GM12874 (cell line): ENCODE data around the gene YPEL3.

Experiments
- TF ChIP-seq, protein P1 (sequence below): IDR thresholded peaks from 2 replicates; pipeline ENCODE4 v1.5.1; 2011; ENCODE audit warnings: low read depth, mild to moderate bottlenecking, control low read depth, low read length, moderate library complexity; ENCODE audit not compliant: insufficient read depth

Gene YPEL3

DNA sequence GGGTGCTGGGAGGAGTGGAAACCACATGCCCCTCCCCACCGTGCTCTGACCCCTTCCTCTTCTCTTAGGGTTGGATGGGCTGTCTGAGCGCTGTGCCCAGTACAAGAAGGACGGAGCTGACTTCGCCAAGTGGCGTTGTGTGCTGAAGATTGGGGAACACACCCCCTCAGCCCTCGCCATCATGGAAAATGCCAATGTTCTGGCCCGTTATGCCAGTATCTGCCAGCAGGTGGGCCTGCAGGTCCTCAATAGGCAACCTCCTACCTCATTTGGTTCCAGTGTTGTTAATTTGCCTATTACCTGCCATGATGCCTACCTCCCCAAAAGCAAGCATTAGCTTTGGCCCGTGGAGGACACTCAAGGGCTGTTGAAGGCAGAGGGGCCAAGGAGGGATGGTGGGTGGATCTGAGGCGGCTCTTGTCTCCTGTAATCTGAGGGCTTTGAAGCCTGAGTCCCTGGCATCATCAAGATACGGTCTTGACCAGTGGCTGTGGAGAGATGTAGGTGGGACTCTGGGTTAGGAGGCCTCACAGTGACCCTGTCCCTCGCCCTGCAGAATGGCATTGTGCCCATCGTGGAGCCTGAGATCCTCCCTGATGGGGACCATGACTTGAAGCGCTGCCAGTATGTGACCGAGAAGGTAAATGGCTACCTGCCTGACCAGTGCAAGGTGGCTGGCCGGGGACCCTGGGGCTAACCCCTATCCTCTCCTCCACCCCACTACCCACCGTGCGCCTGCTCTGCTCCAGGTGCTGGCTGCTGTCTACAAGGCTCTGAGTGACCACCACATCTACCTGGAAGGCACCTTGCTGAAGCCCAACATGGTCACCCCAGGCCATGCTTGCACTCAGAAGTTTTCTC lies 27.0 kb downstream of the YPEL3 start:
- TF ChIP-seq, protein P1, sequence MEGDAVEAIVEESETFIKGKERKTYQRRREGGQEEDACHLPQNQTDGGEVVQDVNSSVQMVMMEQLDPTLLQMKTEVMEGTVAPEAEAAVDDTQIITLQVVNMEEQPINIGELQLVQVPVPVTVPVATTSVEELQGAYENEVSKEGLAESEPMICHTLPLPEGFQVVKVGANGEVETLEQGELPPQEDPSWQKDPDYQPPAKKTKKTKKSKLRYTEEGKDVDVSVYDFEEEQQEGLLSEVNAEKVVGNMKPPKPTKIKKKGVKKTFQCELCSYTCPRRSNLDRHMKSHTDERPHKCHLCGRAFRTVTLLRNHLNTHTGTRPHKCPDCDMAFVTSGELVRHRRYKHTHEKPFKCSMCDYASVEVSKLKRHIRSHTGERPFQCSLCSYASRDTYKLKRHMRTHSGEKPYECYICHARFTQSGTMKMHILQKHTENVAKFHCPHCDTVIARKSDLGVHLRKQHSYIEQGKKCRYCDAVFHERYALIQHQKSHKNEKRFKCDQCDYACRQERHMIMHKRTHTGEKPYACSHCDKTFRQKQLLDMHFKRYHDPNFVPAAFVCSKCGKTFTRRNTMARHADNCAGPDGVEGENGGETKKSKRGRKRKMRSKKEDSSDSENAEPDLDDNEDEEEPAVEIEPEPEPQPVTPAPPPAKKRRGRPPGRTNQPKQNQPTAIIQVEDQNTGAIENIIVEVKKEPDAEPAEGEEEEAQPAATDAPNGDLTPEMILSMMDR, result peak; percentile 54

DNA sequence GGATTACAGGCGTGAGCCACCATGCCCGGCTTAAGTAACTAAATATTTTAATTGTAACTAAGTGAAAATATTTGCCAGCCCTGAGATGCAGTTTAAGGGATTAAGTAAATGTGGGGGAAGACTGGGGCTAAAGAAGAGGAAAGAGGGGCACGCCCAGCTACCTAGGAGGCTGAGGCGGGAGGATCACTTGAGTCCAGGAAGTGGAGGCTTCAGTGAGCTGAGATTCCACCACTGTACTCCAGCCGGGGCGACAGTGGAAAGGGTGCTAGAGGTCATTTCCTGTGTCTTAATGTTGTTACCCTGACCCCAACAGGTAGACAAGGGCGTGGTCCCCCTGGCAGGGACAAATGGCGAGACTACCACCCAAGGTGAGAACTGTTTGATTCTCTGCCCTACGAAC lies 27.7 kb downstream of the YPEL3 start:
- TF ChIP-seq, protein P1, result no peak

DNA sequence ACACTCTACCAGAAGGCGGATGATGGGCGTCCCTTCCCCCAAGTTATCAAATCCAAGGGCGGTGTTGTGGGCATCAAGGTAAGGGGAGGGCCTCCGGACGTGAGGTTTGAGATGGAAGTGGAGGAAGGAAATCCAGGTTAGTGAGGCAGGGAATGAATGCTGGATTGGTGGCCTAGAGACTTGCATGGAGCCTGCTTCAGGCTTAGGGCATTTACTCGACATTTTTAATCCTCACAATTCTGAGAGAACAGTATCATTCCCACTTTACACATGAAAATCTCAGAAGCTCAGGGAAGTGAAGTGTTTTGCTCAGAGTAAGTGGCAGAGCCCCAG lies 28.5 kb downstream of the YPEL3 start:
- TF ChIP-seq, protein P1, result no peak

DNA sequence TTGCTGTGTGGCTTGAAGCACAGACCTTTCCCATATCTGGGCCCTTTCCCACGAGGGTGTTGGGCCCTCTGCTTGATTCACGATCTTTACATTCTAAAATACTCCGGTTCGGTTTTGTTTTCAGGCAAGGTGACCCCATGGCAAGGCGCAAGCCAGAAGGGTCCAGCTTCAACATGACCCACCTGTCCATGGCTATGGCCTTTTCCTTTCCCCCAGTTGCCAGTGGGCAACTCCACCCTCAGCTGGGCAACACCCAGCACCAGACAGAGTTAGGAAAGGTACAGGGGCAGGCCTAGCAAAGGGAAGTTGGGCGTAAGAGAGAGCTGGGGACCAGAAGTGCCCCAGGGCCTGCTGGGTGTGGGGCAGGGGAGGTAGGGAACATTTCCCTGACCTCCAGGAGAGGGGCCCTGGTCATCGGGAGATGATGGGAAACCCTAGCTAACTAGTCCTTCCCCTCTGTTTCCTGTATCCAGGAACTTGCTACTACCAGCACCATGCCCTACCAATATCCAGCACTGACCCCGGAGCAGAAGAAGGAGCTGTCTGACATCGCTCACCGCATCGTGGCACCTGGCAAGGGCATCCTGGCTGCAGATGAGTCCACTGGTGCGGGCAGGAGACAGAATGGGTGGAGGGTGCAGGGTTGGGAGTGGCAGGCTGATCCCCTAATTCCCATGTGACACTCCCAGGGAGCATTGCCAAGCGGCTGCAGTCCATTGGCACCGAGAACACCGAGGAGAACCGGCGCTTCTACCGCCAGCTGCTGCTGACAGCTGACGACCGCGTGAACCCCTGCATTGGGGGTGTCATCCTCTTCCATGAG lies 29.0 kb downstream of the YPEL3 start:
- TF ChIP-seq, protein P1, result no peak

DNA sequence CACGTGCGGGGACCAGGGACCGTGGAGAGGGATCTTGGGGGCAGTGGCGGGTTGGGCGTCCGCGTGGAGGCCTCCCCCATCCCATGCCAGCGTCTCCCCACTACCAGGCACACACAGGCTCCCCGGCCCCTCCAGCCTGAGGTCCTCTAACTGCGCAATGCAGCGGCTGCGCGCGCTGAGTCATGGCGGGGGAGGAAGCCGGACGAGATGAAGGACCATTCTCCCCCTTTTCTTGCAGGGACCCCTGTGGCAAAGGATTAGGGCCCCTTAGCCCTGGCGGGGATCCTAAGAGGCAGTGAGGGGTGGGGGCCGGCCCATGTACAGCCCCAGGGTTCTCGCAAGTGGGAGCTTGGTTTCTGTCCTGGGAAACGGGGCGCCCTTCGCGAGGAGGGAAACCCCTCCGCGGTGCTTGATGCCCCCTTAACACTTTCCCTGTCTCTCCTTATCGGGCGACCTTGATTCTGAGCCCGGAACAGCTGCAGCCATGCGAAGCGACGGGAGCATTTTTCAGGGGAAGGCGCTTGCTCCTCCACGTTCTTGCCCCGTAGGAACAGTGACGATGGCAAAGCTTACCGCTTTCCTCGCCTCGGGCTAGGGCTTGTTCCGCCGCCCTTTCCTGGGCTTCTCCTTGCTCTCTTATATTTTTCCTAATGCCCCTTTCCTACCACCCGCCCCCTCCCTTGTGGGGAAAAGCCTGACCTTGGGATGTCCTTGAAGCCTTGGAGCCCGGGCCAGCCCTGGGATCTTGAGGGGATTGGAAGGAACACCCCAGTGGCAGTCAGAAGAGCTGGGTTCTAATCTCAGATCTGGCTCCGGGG lies 29.9 kb downstream of the YPEL3 start:
- TF ChIP-seq, protein P1, result no peak

DNA sequence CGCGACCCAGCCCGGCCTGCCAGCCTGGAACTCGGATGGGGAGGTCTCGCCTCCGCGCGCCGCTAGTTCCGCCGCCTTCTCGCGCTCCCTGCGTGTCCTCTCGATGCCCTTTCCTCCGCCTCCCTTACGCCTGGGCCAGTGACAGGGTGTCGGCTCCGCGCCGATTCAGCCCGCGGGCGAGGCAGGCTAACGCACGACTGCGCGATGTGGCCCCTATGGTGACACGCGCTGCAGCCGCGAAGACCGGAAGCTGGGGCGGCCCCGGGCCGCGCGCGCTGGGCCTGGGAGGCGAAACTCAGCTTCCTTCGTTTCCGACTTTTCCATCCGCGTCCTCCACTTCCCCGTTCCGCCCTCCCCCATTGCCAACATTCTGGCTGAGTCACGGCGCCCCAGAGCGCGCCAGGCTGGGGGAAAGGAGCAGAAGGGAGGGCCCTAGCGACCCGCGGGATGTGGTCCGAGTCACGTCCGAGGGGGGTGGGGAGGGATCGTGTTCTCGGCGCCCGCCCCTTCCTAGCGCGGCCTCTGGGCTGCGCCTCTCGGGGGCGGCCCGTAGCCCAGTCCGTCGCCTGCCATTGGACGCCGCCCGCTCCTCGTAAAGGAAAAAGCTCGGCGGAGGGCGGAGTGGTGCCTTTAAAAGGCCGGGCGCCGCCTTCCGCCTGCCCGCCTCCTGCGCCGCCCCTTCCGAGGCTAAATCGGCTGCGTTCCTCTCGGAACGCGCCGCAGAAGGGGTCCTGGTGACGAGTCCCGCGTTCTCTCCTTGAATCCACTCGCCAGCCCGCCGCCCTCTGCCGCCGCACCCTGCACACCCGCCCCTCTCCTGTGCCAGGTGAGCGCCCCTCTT lies 30.7 kb downstream of the YPEL3 start, which contains the start of gene ALDOA:
Gene ALDOA (plus strand): TSS at position 659 of the 841 bp plus-strand sequence. CDS start 1,138 bp downstream, outside the sequence.
- TF ChIP-seq, protein P1, result no peak
